HG03159 (cell line): ENCODE results near the gene RBMX.
"Not testable (repeated sequence)": the region's sequence is repeated elsewhere in the genome, so short reads cannot be mapped to it uniquely, and the experiment has no call there.

Experiments used
- ATAC-seq: cut with Tn5 transposase; IDR thresholded peaks from one replicate; pipeline ENCODE4 v1.9.1; 2021; ENCODE audit warnings: mild to moderate bottlenecking, moderate library complexity; ENCODE audit not compliant: unreplicated experiment

RBMX gene

GRCh38 chrX:136880452-136881013 is at the start of gene RBMX:
Gene RBMX (minus strand): TSS chrX:136880725. CDS start chrX:136879427, 1,298 bp downstream.
- ATAC-seq, result peak; percentile 94

GRCh38 chrX:136921438-136921837 is 40.9 kb upstream of the RBMX start:
- not testable (repeated sequence) for ATAC-seq

- ATAC-seq, result no peak
Measured at GRCh38 chrX:136920001-136920400, 39.5 kb upstream of the RBMX start.

- ATAC-seq, result no peak
Measured at GRCh38 chrX:136916827-136917226, 36.3 kb upstream of the RBMX start.

- ATAC-seq, result not testable (repeated sequence)
Measured at GRCh38 chrX:136911661-136912060, 31.1 kb upstream of the RBMX start.

GRCh38 chrX:136911253-136911652 is 30.7 kb upstream of the RBMX start:
- ATAC-seq, result no peak

- no peak for ATAC-seq
Measured at GRCh38 chrX:136910565-136911035, 30.1 kb upstream of the RBMX start.

GRCh38 chrX:136909706-136910564 is 29.4 kb upstream of the RBMX start:
- peak; percentile 55 for ATAC-seq

- ATAC-seq, result peak; percentile 73
Measured at GRCh38 chrX:136909119-136909705, 28.7 kb upstream of the RBMX start.

GRCh38 chrX:136907621-136908020 is 27.1 kb upstream of the RBMX start:
- no peak for ATAC-seq

GRCh38 chrX:136906921-136907510 is 26.5 kb upstream of the RBMX start:
- no peak for ATAC-seq

GRCh38 chrX:136904067-136904466 is 23.5 kb upstream of the RBMX start:
- not testable (repeated sequence) for ATAC-seq

GRCh38 chrX:136900071-136900470 is 19.5 kb upstream of the RBMX start:
- not testable (repeated sequence) for ATAC-seq

GRCh38 chrX:136899221-136899620 is 18.7 kb upstream of the RBMX start:
- ATAC-seq, result no peak

- not testable (repeated sequence) for ATAC-seq
Measured at GRCh38 chrX:136898752-136899151, 18.2 kb upstream of the RBMX start.

- ATAC-seq, result no peak
Measured at GRCh38 chrX:136896121-136896914, 15.8 kb upstream of the RBMX start.

- ATAC-seq, result no peak
Measured at GRCh38 chrX:136892412-136892811, 11.9 kb upstream of the RBMX start.

- not testable (repeated sequence) for ATAC-seq
Measured at GRCh38 chrX:136890596-136890995, 10.1 kb upstream of the RBMX start.

GRCh38 chrX:136889269-136889668 is 8.7 kb upstream of the RBMX start:
- no peak for ATAC-seq

- peak; percentile 9 for ATAC-seq
Measured at GRCh38 chrX:136880003-136880451, 498 bp downstream of the RBMX start.
